CD4-positive, alpha-beta T cell treated with Interleukin-6 at 100 ng/mL for 8 hours (primary cell): ENCODE measurements around the gene ACP2.
A peak's percentile ranks its signal among the peaks of the same experiment; 100 is the strongest.
"Not testable (repeated sequence)": the region's sequence is repeated elsewhere in the genome, so short reads cannot be mapped to it uniquely, and the experiment has no call there.

ENCODE experiments used
- DNase-seq: peaks from one replicate; pipeline ENCODE4 v3.0.0-alpha.2; 2020; ENCODE audit warnings: mixed read lengths, low spot score

The ACP2 gene

DNA sequence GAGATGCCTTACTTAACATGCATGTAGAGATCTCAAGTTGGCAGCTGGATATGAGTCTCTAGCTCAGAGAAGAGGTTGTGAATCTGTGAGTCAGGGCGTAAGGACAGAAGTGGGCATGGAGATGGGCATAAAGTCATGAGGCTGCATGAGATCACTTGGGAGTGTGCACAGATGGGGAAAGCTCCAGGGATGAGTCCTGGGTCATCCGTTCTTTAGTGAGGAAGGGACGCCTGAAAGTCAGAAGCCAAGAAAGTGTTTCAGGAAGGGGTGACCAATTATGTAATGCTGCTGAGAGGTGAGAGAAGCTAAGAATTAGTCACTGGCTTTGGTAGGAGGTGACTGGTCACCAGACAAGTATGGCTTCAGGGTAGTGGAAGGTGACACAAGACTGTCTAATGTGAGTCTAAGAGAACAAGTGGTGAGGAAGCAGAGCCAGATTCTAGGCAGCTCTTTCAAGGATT is 6.7 kb downstream of the ACP2 start:
- DNase-seq, result no peak

- DNase-seq, result no peak
These were observed 8.8 kb downstream of the ACP2 start for GRCh38 chr11:47239852-47240251.

DNA sequence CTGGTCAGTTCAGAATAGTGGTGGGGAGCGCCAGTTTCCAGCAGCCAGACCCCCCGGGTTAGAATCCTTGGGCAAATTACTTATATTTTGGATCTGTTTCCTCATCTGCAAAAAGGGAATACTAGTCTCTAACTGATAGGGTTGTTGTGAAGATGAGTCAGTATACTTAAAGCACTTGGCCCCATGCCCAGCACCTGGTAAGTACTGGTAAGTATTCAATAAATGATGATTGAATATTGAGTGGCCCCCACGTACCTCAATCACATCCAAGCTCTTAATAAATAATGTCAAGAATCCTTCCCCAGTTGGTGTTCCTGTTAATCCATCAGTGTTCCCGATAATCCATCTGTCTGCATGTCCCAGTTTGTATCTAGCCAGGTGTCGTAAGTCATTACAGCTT is 12.1 kb downstream of the ACP2 start:
- DNase-seq, result no peak

DNA sequence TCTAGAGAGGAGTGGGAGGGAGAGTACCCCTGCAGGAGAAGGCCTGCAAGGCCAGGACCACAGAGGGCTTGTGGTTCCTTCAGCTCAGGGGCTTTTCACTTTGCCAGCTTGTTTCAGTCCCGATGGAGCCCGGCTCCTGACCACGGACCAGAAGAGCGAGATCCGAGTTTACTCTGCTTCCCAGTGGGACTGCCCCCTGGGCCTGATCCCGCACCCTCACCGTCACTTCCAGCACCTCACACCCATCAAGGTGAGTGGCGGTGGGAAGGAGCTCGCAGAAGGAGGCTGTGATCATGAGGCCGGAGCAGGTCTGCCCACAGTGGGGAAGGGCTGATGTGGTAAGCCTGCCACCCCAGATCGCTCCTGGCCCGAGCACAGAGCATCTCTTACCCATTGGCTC is 13.5 kb downstream of the ACP2 start:
- DNase-seq, result no peak

DNA sequence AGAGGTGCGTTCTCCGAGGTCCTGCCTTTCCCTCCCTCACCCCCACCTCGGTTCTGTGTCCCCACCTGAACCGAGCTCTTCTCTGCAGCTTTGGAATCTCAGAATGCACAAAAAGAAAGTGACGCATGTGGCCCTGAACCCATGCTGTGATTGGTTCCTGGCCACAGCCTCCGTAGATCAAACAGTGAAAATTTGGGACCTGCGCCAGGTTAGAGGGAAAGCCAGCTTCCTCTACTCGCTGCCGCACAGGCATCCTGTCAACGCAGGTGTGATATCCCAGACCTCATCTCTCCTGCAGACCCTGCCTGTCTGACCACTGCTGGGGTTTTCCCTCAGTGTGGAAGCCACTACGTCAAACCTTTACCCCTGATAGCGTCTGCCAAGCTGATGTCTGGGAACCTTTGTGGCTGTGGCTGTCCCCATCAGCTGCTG is 13.9 kb downstream of the ACP2 start:
- peak; percentile 52 for DNase-seq

GRCh38 chr11:47233989-47234668 is 14.5 kb downstream of the ACP2 start:
- DNase-seq, result peak; percentile 13

DNA sequence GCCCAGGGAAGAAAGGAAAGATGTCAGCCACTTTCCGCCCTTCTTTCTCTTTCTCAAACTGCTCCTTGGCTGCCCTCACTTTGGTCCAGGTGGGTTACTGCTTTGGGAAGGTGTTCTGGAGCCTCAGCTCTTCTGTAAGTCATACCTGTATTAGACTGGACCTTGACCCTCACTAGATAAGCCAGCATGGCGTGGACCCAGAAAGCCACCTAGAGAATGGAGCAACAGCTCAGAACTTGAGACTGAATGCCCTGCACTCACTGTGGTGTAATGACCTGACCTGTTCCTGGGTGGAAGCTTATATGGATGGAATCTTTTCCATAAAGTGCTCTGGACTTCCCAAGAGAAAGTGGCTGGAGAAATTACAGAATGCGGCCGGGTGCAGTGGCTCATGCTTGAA is 15.6 kb downstream of the ACP2 start:
- DNase-seq, result no peak

DNA sequence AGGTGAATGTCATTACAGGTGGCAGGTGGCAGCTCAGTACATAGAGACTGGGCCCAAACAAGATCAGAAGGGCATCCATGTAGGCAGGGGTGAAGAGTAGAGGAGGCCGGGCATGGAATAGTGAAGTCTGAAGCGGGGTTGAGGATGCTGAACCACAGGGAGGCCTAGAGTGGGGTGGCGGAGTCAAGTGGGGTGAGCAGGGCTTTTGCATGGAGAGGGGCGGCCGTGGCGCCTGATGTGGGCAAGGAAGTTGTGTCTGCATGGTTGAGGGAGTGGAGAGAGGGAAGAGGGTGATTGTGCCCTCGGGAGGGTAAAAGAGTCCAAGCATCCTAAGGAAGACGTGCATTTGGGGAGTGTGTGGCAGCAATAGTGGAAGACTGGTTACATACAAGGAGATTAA is 19.5 kb downstream of the ACP2 start:
- DNase-seq, result no peak

DNA sequence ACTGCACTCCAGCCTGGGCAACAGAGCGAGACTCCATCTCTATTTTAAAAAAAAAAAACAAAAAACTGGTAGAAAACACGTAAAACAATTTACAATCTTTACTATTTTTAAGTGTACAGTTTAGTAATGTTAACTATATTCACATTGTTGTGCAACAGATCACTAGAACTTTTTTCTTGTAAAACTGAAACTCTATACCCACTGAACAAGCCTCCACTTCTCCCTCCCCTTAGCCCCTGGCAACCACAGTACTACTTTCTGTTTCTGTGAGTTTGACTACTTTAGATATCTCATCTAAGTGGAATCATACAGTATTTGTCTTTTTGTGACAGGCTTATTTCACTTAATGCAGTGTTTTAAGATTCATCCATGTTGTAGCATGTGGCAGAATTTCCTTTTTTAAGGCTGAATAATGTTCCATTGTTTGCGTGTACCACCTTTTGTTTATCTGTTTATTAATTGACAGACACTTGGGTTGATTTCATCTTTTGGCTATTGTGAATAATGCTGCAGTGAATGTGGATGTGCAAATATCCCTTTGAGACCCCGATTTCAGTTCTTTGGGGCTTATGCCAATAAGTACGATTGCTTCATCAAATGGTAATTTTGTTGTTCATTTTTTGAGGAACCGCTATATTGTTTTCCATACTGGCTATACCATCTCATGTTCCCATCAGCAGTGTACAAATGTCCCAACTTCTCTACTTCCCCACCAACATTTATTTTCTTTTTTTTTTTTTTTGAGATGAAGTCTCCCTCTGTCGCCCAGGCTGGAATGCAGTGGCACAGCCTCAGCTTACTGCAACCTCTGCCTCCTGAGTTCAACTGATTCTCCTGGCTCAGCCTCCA is 22.8 kb downstream of the ACP2 start:
- DNase-seq, result no peak

- no peak for DNase-seq
These were observed 25.9 kb downstream of the ACP2 start for GRCh38 chr11:47222696-47223095.

- DNase-seq, result no peak
These were observed 28.2 kb downstream of the ACP2 start for GRCh38 chr11:47220401-47220821.

DNA sequence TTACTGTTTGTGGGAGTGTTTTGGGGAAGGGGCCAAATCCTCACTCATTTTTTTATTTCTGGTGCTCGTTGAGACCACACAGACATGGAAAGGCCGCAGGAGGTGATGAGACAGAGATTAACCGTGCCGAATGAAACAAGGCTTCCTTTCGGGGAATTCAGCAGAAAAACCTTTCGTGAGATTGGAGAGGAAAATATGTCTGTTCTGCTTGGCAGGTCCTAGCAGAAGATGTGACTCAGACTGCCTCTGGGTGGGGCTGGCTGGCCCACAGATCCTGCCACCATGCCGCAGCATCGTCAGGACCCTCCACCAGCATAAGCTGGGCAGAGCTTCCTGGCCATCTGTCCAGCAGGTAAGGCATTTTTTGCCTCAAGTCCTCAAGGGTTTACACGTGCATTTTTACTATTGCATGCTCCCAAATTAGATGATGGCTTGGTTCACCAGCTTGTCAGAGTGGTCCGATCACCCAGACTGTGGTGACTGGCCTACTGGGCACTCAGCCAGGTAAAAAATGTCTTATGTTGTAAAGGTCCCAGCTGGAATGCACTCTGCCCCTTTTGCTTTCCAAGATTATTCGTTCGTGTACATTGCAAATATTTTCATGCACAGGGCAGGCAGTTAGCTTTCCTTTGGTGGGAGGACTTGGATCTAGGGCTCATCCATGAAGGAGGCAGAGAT is 32.4 kb downstream of the ACP2 start:
- DNase-seq, result peak; percentile 58

DNA sequence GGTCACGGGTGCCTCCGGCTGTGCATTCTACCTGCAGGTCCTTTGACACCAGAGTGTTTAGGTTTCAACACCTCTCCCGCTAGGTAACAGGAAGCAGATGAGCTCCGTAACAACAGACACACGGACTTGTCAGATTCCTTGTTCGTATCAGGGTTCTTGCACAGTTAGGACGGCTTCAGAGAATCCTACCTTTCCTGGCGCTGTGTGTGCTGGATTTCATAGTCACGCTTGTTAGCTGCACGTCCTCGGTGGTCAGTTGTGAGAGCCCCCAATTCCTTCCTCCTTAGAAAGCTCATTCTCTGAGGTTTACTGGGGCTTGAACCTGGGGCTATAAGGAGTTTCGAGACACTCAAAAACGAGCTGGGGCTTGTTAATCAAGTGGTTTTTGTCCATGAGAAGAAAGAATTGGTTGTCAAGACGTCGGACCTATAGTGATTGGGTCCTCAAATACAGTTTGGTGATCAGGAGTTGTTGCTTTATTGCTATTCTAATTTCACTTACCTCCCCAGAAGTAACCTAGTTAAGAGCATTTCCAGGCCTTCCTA is 33.2 kb downstream of the ACP2 start:
- peak; percentile 63 for DNase-seq

- DNase-seq, result peak; percentile 85
These were observed 34.6 kb downstream of the ACP2 start for GRCh38 chr11:47213950-47214565.

DNA sequence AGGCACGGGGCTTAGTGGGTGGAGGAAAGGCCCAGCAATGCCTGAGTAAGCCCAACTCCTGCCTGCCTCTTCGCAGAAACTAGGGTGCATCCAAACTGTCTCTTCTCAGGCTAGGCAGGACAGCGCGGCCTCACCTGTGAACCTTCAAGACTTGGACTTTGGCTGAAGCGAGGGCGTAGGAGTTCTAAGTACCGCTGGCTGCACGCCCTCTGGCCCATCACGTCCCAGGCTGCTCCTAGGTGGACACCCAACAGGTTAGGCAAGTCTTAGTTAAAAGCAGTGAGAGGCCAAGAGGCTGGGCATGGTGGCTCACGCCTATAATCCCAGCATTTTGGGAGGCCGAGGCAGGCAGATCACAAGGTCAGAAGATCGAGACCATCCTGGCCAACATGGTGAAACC is 35.7 kb downstream of the ACP2 start:
- no peak for DNase-seq

- DNase-seq, result no peak
These were observed 40.0 kb downstream of the ACP2 start for GRCh38 chr11:47208628-47209027.

DNA sequence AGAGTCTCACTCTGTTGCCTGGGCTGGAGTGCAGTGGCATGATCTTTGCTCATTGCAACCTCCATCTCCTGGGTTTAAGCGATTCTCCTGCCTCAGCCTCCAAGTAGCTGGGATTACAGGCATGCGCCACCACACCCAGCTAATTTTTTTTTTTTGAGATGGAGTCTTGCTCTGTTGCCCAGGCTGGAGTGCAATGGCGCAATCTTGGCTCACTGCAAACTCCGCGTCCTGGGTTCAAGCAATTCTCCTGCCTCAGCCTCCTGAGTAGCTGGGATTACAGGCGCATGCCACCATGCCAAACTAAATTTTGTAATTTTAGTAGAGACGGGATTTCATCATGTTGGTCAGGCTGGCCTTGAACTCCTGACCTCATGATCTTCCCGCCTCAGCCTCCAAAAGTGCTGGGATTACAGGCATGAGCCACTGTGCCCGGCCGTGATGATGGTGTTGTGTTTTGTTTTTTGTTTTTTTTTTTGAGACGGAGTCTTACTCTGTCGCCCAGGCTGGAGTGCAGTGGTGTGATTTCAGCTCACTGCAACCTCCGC is 40.5 kb downstream of the ACP2 start:
- not testable (repeated sequence) for DNase-seq

- no peak for DNase-seq
These were observed 41.2 kb downstream of the ACP2 start for GRCh38 chr11:47207459-47207858.

- DNase-seq, result not testable (repeated sequence)
These were observed 42.0 kb downstream of the ACP2 start for GRCh38 chr11:47206577-47206976.

DNA sequence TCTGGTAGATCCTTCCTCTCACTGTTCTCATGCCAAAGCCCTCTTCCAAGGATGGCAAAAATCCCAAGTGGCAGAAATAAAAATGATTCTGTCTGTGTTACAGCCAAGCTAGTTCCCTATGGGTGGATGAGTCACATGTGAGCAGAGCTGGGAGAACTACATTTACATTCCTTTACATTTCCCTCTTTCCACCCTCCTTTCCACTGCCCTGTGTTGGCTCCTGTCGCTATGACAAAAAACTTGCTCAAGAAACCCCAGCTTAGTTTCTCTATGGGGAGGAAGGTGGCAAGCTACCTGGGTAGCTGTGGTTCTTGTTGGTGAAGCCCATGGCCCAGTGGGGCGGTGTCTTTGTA is 44.0 kb downstream of the ACP2 start:
- DNase-seq, result no peak

GRCh38 chr11:47202576-47202975 is 46.0 kb downstream of the ACP2 start:
- no peak for DNase-seq

GRCh38 chr11:47201015-47201414 is 47.6 kb downstream of the ACP2 start:
- no peak for DNase-seq
